LNCAP (cell line): ENCODE data around the gene NANOGP8.
"Not testable (repeated sequence)": the region's sequence is repeated elsewhere in the genome, so short reads cannot be mapped to it uniquely, and the experiment has no call there.

Experiments used
- TF ChIP-seq, protein P1 (sequence below): fragments of 450-650 bp; IDR thresholded peaks from 2 replicates; pipeline ENCODE4 v1.5.1; 2017; ENCODE audit warnings: mild to moderate bottlenecking

The NANOGP8 gene, protein sequence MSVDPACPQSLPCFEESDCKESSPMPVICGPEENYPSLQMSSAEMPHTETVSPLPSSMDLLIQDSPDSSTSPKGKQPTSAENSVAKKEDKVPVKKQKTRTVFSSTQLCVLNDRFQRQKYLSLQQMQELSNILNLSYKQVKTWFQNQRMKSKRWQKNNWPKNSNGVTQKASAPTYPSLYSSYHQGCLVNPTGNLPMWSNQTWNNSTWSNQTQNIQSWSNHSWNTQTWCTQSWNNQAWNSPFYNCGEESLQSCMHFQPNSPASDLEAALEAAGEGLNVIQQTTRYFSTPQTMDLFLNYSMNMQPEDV

DNA sequence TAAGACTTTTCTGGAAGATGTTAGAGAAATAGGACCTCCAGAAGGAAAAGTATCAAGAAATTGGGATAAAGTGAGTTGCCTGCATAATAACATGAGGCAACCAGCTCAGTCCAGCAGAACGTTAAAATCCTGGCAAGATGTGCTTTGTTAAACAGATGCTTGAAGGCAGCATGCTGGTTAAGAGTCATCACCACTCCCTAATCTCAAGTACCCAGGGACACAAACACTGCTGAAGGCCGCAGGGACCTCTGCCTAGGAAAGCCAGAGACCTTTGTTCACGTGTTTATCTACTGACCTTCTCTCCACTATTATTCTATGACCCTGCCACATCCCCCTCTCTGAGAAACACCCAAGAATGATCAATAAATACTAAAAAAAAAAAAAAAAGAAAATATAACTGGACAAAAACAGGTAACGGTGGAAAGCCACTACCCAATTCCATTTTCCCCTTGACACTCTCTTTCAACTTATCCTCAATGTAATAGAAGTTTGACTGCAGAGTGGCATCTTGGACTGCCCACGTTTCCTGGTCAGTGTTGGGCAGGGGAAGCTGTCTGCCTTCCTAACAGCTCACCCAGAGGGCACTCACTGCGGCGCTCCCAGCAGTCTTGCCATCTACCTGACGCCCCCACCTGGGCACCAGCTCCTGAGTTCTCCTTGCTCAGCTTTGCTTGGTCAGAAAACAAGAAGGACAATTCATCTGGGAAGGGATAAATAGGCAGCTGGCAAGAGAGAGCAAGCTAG, at the start of gene NANOGP8:
TSS of gene NANOGP8 (minus strand) at position 120 of the 744 bp plus-strand sequence. CDS start 185 bp downstream, outside the sequence.
- TF ChIP-seq, protein P1, sequence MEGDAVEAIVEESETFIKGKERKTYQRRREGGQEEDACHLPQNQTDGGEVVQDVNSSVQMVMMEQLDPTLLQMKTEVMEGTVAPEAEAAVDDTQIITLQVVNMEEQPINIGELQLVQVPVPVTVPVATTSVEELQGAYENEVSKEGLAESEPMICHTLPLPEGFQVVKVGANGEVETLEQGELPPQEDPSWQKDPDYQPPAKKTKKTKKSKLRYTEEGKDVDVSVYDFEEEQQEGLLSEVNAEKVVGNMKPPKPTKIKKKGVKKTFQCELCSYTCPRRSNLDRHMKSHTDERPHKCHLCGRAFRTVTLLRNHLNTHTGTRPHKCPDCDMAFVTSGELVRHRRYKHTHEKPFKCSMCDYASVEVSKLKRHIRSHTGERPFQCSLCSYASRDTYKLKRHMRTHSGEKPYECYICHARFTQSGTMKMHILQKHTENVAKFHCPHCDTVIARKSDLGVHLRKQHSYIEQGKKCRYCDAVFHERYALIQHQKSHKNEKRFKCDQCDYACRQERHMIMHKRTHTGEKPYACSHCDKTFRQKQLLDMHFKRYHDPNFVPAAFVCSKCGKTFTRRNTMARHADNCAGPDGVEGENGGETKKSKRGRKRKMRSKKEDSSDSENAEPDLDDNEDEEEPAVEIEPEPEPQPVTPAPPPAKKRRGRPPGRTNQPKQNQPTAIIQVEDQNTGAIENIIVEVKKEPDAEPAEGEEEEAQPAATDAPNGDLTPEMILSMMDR, result not testable (repeated sequence)

DNA sequence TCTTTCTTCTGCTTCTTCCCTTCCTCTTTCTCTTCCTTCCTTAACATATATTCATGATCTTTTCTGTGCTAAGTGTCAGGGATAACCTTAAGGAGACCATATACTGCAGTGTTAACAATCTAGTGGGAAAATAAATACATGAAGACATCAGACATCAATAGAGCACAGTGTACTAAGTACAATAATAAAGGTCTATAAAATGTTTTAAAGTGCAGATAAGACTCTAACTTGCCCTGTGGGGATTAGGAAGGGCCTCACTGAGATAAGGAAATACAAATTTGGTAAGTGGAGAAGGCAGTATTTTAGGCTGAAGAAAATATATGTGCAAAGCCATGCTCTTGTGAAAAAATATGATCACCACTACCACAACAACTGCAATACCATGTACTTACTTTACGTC, 49.2 kb upstream of the NANOGP8 start:
- TF ChIP-seq, protein P1, result no peak

DNA sequence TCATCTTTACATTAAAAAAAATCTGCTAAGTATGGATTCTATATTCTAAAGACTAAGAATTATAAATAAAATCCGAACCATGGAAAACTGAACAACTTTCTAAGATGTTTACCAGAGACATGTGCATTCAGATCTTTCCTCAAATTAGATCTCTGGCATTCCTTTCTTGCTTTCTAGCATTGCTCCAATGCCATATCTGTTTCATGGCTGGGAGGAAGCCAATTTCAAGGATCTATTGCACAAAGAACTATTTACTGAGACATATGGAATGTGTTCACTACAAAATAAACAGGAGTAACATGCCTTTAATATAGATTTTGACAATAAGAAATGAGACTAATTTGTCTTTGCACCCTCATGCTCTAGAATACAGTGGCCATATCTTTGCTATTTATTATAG, 45.1 kb upstream of the NANOGP8 start:
- TF ChIP-seq, protein P1, result no peak

DNA sequence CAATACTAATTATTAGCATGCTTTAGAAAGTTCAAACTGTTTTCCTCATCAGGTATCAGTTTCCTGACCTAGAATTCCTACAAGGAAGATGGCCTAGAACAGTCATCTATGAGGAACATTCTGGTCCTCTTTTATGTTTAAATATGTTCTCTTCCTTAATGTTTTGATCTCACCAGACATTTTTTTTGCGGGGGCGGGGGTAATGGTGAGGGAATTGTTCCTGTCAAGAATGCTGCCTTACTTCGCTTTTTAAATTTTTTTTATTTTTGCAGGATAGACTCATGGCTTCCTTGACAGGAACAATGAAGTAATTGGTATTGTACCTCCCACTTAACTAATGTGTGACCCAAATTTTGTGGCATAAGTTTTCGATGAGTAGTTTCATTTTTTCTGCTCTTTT, 44.3 kb upstream of the NANOGP8 start:
- TF ChIP-seq, protein P1, result no peak

DNA sequence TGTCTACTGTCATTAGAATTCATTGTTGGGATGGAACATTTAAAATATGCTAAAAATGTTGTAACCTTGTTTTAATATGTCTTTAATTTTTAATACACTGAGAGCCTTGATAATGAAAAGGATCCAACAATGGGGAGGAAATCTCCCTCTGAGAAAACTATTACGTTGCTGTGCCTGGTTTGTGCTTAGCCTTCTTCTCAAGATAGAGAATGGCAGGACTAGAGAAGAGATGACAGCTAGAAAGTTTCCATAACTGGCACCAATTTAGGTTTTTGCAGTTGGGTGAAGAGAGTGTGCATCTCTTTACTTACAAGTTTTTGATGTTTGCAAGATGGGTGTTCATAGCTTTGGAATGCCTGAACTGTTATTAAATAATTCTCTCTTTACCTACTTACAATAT, 42.6 kb upstream of the NANOGP8 start:
- TF ChIP-seq, protein P1, result no peak

DNA sequence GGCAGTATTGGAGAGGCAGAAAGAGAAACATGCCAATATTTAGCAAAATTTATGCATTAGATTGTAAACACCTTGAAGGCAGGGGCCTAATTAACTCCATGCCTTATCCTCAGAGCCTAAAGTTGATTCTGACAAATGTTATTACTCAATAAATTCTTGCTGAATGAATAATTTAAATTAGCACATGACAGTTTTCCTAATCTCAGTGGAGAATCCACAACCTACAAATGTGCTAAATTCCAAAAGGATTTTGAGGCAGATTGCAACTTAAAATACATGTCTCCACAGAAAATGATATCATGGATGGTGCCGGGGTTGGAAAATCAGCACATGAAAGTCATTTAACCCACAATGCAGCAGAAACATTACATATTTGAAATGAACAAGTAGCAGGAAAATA, 41.1 kb upstream of the NANOGP8 start:
- TF ChIP-seq, protein P1, result no peak

DNA sequence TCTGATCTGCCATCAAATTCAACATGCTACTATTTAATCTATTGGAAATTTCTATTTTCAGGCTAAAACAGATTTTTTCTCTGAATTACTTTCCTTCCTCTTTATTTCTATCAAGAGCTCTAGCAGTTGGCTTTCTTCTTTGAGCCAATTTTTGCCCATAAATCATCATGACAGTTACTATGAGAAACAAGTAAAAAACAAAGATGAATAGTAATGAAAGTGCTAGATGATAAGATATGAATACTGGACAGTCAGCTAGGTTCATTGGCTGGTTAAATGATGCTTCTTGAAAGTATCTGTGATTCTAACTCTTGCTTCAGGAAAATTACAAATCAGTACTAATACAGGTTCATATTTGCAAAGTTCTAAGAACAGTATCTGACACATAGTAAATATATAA, 38.6 kb upstream of the NANOGP8 start:
- TF ChIP-seq, protein P1, result no peak
